GM12872 (cell line): ENCODE results near the gene TAL2.

ENCODE experiments used
- CTCF ChIP-seq: IDR thresholded peaks from 3 replicates; pipeline ENCODE4 v1.5.1; 2011; ENCODE audit warnings: low read depth, mild to moderate bottlenecking, low read length, moderate library complexity; ENCODE audit not compliant: insufficient read depth

The TAL2 gene

GRCh38 chr9:105639936-105640335 is 22.3 kb upstream of the TAL2 start:
- no peak for TF ChIP-seq CTCF

- TF ChIP-seq CTCF: no peak
Observed at GRCh38 chr9:105643795-105644194, 18.5 kb upstream of the TAL2 start.

- no peak for TF ChIP-seq CTCF
Observed at GRCh38 chr9:105646879-105647594, 15.2 kb upstream of the TAL2 start.

GRCh38 chr9:105647595-105648349 is 14.5 kb upstream of the TAL2 start:
- no peak for TF ChIP-seq CTCF

- no peak for TF ChIP-seq CTCF
Observed at GRCh38 chr9:105651806-105652205, 10.5 kb upstream of the TAL2 start.

GRCh38 chr9:105656131-105656921 is 5.9 kb upstream of the TAL2 start:
- TF ChIP-seq CTCF: no peak

GRCh38 chr9:105658351-105658750 is 3.9 kb upstream of the TAL2 start:
- no peak for TF ChIP-seq CTCF
